HUES64 (cell line): ENCODE measurements around the gene NHS.

ENCODE experiments used
- H3K27ac ChIP-seq: 2 replicates; pipeline ENCODE4 v1.7.0; 2013; ENCODE audit warnings: low read depth, low read length, inconsistent platforms
- H3K27me3 ChIP-seq: 2 replicates; pipeline ENCODE4 v1.6.1; 2013; ENCODE audit warnings: mild to moderate bottlenecking, low read length; ENCODE audit not compliant: insufficient read depth
- H3K36me3 ChIP-seq: 2 replicates; pipeline ENCODE4 v1.6.1; 2013; ENCODE audit warnings: mild to moderate bottlenecking, low read length; ENCODE audit not compliant: insufficient read depth
- H3K4me1 ChIP-seq: 2 replicates; pipeline ENCODE4 v1.6.1; 2013; ENCODE audit warnings: mild to moderate bottlenecking, low read length, moderate library complexity; ENCODE audit not compliant: insufficient read depth
- H3K4me3 ChIP-seq: 2 replicates; pipeline ENCODE4 v1.5.1; 2013; ENCODE audit warnings: mild to moderate bottlenecking, low read length, moderate library complexity
- H3K9ac ChIP-seq: 2 replicates; pipeline ENCODE4 v1.6.1; 2013; ENCODE audit warnings: mild to moderate bottlenecking, low read depth, low read length
- H3K9me3 ChIP-seq: 2 replicates; pipeline ENCODE4 v1.6.1; 2013; ENCODE audit warnings: low read depth, low read length; ENCODE audit not compliant: insufficient read depth
- WGBS: fragments of 150-250, 120-280 bp; methylation state at CpG from one replicate; pipeline ENCODE4 v1.1.7; 2013; ENCODE audit warnings: missing lambda C conversion rate; 5-methylcytosine and 5-hydroxymethylcytosine counted together

The NHS gene

GRCh38 chrX:17448188-17448587, 73.2 kb downstream of the NHS start:
- Histone ChIP-seq H3K27ac (no peak overlapping the region), H3K4me3 (no peak overlapping the region), H3K9me3 (no peaks in the 10 kb centered on the region), H3K27me3 (no peaks in the 10 kb centered on the region), H3K9ac (no peak overlapping the region), H3K4me1 (no peaks in the 10 kb centered on the region; the same call in 1 of the 2 replicates), H3K36me3 (no peaks in the 10 kb centered on the region)
- WGBS: 92% methylated on average over 2 of the region's 2 CpGs

- no peaks in the 10 kb centered on the region; the same call in 1 of the 2 replicates for H3K4me1 ChIP-seq
- no peaks in the 10 kb centered on the region for H3K27me3 ChIP-seq
- no peaks in the 10 kb centered on the region for H3K9me3 ChIP-seq
- H3K27ac ChIP-seq: no peak overlapping the region
- no peaks in the 10 kb centered on the region for H3K36me3 ChIP-seq
- H3K9ac ChIP-seq: no peak overlapping the region
- 64% methylated on average over 2 of the region's 2 CpGs for WGBS
- no peak overlapping the region for H3K4me3 ChIP-seq
Observed at GRCh38 chrX:17449866-17450265, 74.9 kb downstream of the NHS start.

GRCh38 chrX:17453788-17454187, 78.8 kb downstream of the NHS start:
- no peak overlapping the region for H3K27ac ChIP-seq
- H3K27me3 ChIP-seq: no peaks in the 10 kb centered on the region
- H3K4me1 ChIP-seq: no peaks in the 10 kb centered on the region; the same call in 1 of the 2 replicates
- H3K9ac ChIP-seq: no peak overlapping the region
- H3K4me3 ChIP-seq: no peak overlapping the region
- no peaks in the 10 kb centered on the region for H3K9me3 ChIP-seq
- no peaks in the 10 kb centered on the region for H3K36me3 ChIP-seq

- H3K9me3 ChIP-seq: no peaks in the 10 kb centered on the region
- no peaks in the 10 kb centered on the region for H3K27me3 ChIP-seq
- H3K4me1 ChIP-seq: peaks cover 2% of the 10 kb centered on the region
- WGBS: 42% methylated on average over 6 of the region's 6 CpGs
- H3K36me3 ChIP-seq: no peaks in the 10 kb centered on the region
- H3K9ac ChIP-seq: no peak overlapping the region
- H3K4me3 ChIP-seq: no peak overlapping the region
- no peak overlapping the region for H3K27ac ChIP-seq
Observed at GRCh38 chrX:17456526-17456925, 81.5 kb downstream of the NHS start.

GRCh38 chrX:17459008-17459611, 84.1 kb downstream of the NHS start:
- H3K36me3 ChIP-seq: no peaks in the 10 kb centered on the region
- H3K4me1 ChIP-seq: peaks cover 4% of the 10 kb centered on the region
- no peak overlapping the region for H3K27ac ChIP-seq
- no peak overlapping the region for H3K9ac ChIP-seq
- WGBS: 92% methylated on average over 4 of the region's 4 CpGs
- no peaks in the 10 kb centered on the region for H3K27me3 ChIP-seq
- no peak overlapping the region for H3K4me3 ChIP-seq
- H3K9me3 ChIP-seq: no peaks in the 10 kb centered on the region

GRCh38 chrX:17459661-17460060, 84.7 kb downstream of the NHS start:
- H3K27me3 ChIP-seq: no peaks in the 10 kb centered on the region
- H3K27ac ChIP-seq: no peak overlapping the region
- no peak overlapping the region for H3K9ac ChIP-seq
- no peaks in the 10 kb centered on the region for H3K9me3 ChIP-seq
- WGBS: no CpG with 5 or more reads among the region's 1 CpG
- no peaks in the 10 kb centered on the region for H3K36me3 ChIP-seq
- H3K4me1 ChIP-seq: peaks cover 4% of the 10 kb centered on the region
- H3K4me3 ChIP-seq: no peak overlapping the region

- Histone ChIP-seq H3K27ac (no peak overlapping the region), H3K9me3 (no peaks in the 10 kb centered on the region), H3K27me3 (no peaks in the 10 kb centered on the region), H3K4me3 (no peak overlapping the region), H3K4me1 (peaks cover 4% of the 10 kb centered on the region; the same call in 1 of the 2 replicates), H3K9ac (no peak overlapping the region), H3K36me3 (no peaks in the 10 kb centered on the region)
- no CpG with 5 or more reads among the region's 1 CpG for WGBS
Observed at GRCh38 chrX:17462881-17463280, 87.9 kb downstream of the NHS start.

GRCh38 chrX:17464194-17464593, 89.2 kb downstream of the NHS start:
- no peaks in the 10 kb centered on the region for H3K36me3 ChIP-seq
- no peaks in the 10 kb centered on the region for H3K27me3 ChIP-seq
- no peak overlapping the region for H3K4me3 ChIP-seq
- no peaks in the 10 kb centered on the region for H3K9me3 ChIP-seq
- no peak overlapping the region for H3K27ac ChIP-seq
- peaks cover 4% of the 10 kb centered on the region; the same call in 1 of the 2 replicates for H3K4me1 ChIP-seq
- H3K9ac ChIP-seq: no peak overlapping the region

- H3K9me3 ChIP-seq: no peaks in the 10 kb centered on the region
- no peak overlapping the region for H3K9ac ChIP-seq
- H3K4me1 ChIP-seq: peaks cover 4% of the 10 kb centered on the region; the same call in 1 of the 2 replicates
- H3K36me3 ChIP-seq: no peaks in the 10 kb centered on the region
- WGBS: 95% methylated on average over 2 of the region's 2 CpGs
- no peak overlapping the region for H3K4me3 ChIP-seq
- no peaks in the 10 kb centered on the region for H3K27me3 ChIP-seq
- no peak overlapping the region for H3K27ac ChIP-seq
Observed at GRCh38 chrX:17465201-17465600, 90.2 kb downstream of the NHS start.

GRCh38 chrX:17465802-17466201, 90.8 kb downstream of the NHS start:
- 94% methylated on average over 4 of the region's 4 CpGs for WGBS
- Histone ChIP-seq H3K27ac (no peak overlapping the region), H3K36me3 (no peaks in the 10 kb centered on the region), H3K9me3 (no peaks in the 10 kb centered on the region), H3K9ac (no peak overlapping the region), H3K4me3 (no peak overlapping the region), H3K27me3 (no peaks in the 10 kb centered on the region), H3K4me1 (peaks cover 4% of the 10 kb centered on the region; the same call in 1 of the 2 replicates)

- WGBS: 92% methylated on average over 4 of the region's 6 CpGs
Observed at GRCh38 chrX:17470136-17470535, 95.1 kb downstream of the NHS start.

GRCh38 chrX:17471121-17471520, 96.1 kb downstream of the NHS start:
- Histone ChIP-seq H3K9ac (no peak overlapping the region), H3K4me1 (no peaks in the 10 kb centered on the region), H3K36me3 (no peaks in the 10 kb centered on the region), H3K4me3 (no peak overlapping the region), H3K27ac (no peak overlapping the region), H3K9me3 (no peaks in the 10 kb centered on the region), H3K27me3 (no peaks in the 10 kb centered on the region)
- WGBS: no CpG with 5 or more reads among the region's 2 CpGs

More at GRCh38 chrX:17470136-17470535, 95.1 kb downstream of the NHS start:
- Histone ChIP-seq H3K27me3 (no peaks in the 10 kb centered on the region), H3K9me3 (no peaks in the 10 kb centered on the region), H3K27ac (no peak overlapping the region), H3K4me1 (no peaks in the 10 kb centered on the region), H3K4me3 (no peak overlapping the region), H3K9ac (no peak overlapping the region), H3K36me3 (no peaks in the 10 kb centered on the region)
